Right atrium auricular region (tissue), 2 donors: ENCODE data around the gene DLL4. TPM values are rescaled to one million over a fixed set of nuclear protein-coding genes. Genes with fewer than 3 reads are reported as not detected.

Experiments
- DNase-seq: peaks from one replicate; pipeline ENCODE4 v3.0.0-alpha.2; 2019; ENCODE audit warnings: low spot score
- H3K27ac ChIP-seq, 2 donors: fragments of 200-600 bp; sonication (generic); 1 replicate in 1 of 2; 2 replicates in 1 of 2; pipeline ENCODE4 v1.5.1; 2016 to 2019
- H3K27me3 ChIP-seq, 2 donors: fragments of 200-600 bp; sonication (generic); one replicate each; pipeline versions ENCODE4 v1.5.1 to v1.6.0; 2017 to 2019
- H3K36me3 ChIP-seq: fragments of 200-600 bp; sonication (generic); one replicate; pipeline ENCODE4 v1.5.1; 2016
- H3K4me1 ChIP-seq, 2 donors: fragments of 200-600 bp; sonication (generic); one replicate each; pipeline versions ENCODE4 v1.5.1 to v1.6.0; 2017 to 2019
- H3K4me3 ChIP-seq, 2 donors: fragments of 200-600 bp; sonication (generic); 1 replicate in 1 of 2; 2 replicates in 1 of 2; pipeline ENCODE4 v1.5.1; 2017 to 2019; ENCODE audit warnings: mild to moderate bottlenecking in 1 of 2, moderate library complexity in 1 of 2
- H3K9me3 ChIP-seq, 2 donors: fragments of 200-600 bp; sonication (generic); one replicate each; pipeline ENCODE4 v1.5.1; 2019
- CTCF ChIP-seq, 2 donors: fragments of 200-600 bp; sonication (generic); IDR thresholded peaks; one replicate each; pipeline ENCODE4 v1.5.1; 2019; ENCODE audit warnings: antibody characterized with exemption in 2 of 2
- total RNA-seq, 2 donors: library from RNA; depleted of rRNA; stranded (reverse); fragments of >200 nt; gene quantifications; one replicate each; pipeline ENCODE4 v1.1.0, GENCODE V29; 2016

The DLL4 gene
- total RNA-seq, 2 donors from 2014 or later: 7.5 to 9.8 TPM

DNA sequence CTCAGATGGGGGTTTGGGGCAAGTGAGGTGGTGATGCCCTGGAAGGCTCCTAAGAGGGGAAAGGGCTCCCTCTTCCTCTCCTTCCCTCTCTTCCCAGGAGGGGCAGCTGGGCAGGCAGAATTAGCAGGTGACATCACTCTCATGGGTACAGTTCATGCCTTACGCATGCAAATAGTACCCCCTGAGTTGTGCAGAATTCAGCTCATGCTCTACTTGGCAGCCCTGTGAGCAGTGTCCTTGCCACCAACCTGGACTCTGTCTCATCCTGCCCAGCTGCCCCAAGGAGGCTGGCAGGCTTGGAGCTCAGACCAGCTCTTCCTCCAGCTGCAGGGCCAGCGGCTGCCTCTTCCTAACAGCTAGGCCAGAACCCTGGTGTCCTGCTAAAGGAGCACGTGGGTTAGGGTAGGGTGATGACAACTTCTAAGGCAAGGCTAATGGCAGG is 27.4 kb downstream of the DLL4 start:
- Histone ChIP-seq H3K9me3 (no peaks in the 10 kb centered on the region), H3K4me1 (peaks cover 0 to 41% of the 10 kb centered on the region in 2 donors), H3K27me3 (no peaks in the 10 kb centered on the region), H3K36me3 (no peaks in the 10 kb centered on the region), H3K4me3 (no peak overlapping the region), H3K27ac (peak overlapping the region; percentile 70 to 88)
- no peak for TF ChIP-seq CTCF (IDR thresholded peaks at IDR 0.05)
- no peak for DNase-seq

- no peak overlapping the region for H3K4me3 ChIP-seq
- H3K4me1 ChIP-seq: peaks cover 0 to 41% of the 10 kb centered on the region in 2 donors
- no peaks in the 10 kb centered on the region for H3K27me3 ChIP-seq
- H3K27ac ChIP-seq: peak overlapping the region; percentile 70 to 88
- no peak for DNase-seq
- no peaks in the 10 kb centered on the region for H3K9me3 ChIP-seq
- no peaks in the 10 kb centered on the region for H3K36me3 ChIP-seq
- TF ChIP-seq CTCF (IDR thresholded peaks at IDR 0.05): no peak
Observed at GRCh38 chr15:40957041-40957555, 28.0 kb downstream of the DLL4 start.

GRCh38 chr15:40957581-40958051 is 28.5 kb downstream of the DLL4 start:
- TF ChIP-seq CTCF (IDR thresholded peaks at IDR 0.05): no peak
- no peaks in the 10 kb centered on the region for H3K9me3 ChIP-seq
- H3K4me3 ChIP-seq: no peak overlapping the region
- H3K36me3 ChIP-seq: no peaks in the 10 kb centered on the region
- peak overlapping the region; percentile 70 to 88 for H3K27ac ChIP-seq
- H3K27me3 ChIP-seq: no peaks in the 10 kb centered on the region
- peaks cover 0 to 36% of the 10 kb centered on the region in 2 donors for H3K4me1 ChIP-seq
- no peak for DNase-seq

GRCh38 chr15:40958146-40958545 is 29.0 kb downstream of the DLL4 start:
- TF ChIP-seq CTCF (IDR thresholded peaks at IDR 0.05): no peak
- no peak overlapping the region for H3K4me3 ChIP-seq
- peaks cover 0 to 32% of the 10 kb centered on the region in 2 donors for H3K4me1 ChIP-seq
- H3K9me3 ChIP-seq: no peaks in the 10 kb centered on the region
- H3K36me3 ChIP-seq: no peaks in the 10 kb centered on the region
- no peak for DNase-seq
- peak overlapping the region; percentile 29 to 88 for H3K27ac ChIP-seq
- no peaks in the 10 kb centered on the region for H3K27me3 ChIP-seq

GRCh38 chr15:40958723-40959122 is 29.6 kb downstream of the DLL4 start:
- peak overlapping the region in 1 of 2 donors; percentile 88 for H3K27ac ChIP-seq
- no peak for DNase-seq

More at GRCh38 chr15:40958723-40959122, 29.6 kb downstream of the DLL4 start:
- Histone ChIP-seq H3K9me3 (no peaks in the 10 kb centered on the region), H3K36me3 (no peaks in the 10 kb centered on the region), H3K4me1 (peaks cover 0 to 27% of the 10 kb centered on the region in 2 donors), H3K27me3 (no peaks in the 10 kb centered on the region), H3K4me3 (no peak overlapping the region)
- TF ChIP-seq CTCF (IDR thresholded peaks at IDR 0.05): no peak
